ENCODE data around the gene CNNM4. TPM values are rescaled to one million over a fixed set of nuclear protein-coding genes. Genes with fewer than 3 reads are reported as not detected.

The CNNM4 gene
- total and polyA plus RNA-seq, 5 donors = 10.4 to 24.9 (median 19.3) TPM

DNA sequence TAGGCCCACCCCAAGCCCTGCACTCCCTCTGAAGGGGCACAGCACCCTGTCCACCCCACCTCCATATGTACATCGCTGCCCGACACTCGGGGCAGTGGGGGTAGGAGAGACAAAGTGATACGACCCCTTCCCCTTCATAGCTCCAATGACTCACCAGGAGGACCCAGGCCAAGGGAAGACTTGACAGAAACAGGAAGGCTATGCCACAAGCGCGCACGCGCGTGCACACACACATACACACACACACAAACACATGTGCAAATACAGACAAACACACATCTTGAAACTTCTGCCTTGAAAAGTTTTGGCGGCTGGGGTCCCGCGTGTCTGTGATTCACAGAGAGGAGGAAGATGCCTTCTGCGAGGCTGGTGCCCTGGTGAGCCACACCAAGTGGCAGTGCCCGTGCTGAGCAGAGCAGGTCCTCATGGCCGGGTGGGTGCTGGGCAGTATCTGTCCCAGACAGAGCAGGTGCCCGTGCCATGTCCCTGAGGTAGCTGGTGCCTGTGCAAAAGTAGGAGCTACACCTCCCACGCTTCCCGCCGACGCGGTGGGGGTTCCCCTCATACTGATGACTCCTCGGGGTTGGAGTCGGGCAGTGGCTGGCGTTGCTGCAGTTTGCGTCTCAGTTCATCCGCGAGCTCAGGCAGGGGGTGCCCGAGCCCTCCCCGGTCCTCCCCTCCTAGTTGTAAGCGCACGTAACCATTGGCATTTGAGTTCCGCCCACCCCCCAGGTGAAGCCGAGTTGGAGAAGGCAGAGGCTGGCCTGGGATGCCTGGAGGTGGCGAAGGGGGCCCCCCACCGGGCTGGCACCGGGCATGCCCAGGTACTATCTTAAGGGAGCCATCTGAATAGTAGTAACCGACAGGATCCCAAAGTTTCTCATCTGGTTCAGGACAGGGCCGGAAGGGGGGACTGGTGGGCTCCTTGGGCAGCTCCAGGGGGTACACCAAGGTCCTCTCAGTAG lies 99.6 kb downstream of the CNNM4 start:
- Histone ChIP-seq H3K27me3 (ENCODE audit: control insufficient read depth, insufficient read depth) (no peaks in the 10 kb centered on the region), H3K4me3 (ENCODE audit: low read length) (no peak overlapping the region), H3K27ac (ENCODE audit: low read length) (no peak overlapping the region), H3K9me3 (ENCODE audit: control insufficient read depth, low read length) (no peaks in the 10 kb centered on the region), H3K4me1 (ENCODE audit: control insufficient read depth, insufficient read depth, low read length) (peaks cover 4% of the 10 kb centered on the region)
- 67% methylated on average over 38 of the region's 38 CpGs for WGBS
- peak in 2 of 3 donors; percentile 65 to 77 for DNase-seq
- no peak for ATAC-seq
- intact Hi-C loops (cut with DNase I) = loop anchor here in 2 of 4 donors (5.0 to 10.0 kb wide), 2 partner anchors 87 to 1176 kb away; no protein-coding TSS in a partner anchor

DNA sequence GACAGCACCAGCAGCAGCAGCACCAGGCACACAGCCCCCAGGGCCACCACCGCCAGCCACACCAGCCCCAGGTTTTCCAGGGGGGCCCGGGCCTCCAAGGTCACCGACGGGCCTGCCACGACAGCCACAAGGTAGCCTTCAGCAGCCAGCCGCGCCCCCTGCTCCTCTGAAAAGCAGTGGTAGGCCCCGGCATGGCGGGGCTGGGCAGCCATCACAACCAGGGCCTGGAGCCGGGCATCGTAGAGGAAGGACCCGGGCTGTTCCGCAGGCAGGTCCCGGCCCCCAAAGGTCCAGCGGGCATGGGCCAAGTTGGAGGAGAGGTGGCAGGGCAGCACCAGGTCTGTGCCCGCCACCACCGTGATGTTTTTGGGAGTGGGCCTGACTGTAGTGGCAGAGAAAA lies 100.4 kb downstream of the CNNM4 start:
- Histone ChIP-seq H3K27me3 (ENCODE audit: control insufficient read depth, insufficient read depth) (no peaks in the 10 kb centered on the region), H3K4me3 (ENCODE audit: low read length) (no peak overlapping the region), H3K27ac (ENCODE audit: low read length) (no peak overlapping the region), H3K4me1 (ENCODE audit: control insufficient read depth, insufficient read depth, low read length) (peaks cover 4% of the 10 kb centered on the region), H3K9me3 (ENCODE audit: control insufficient read depth, low read length) (no peaks in the 10 kb centered on the region)
- intact Hi-C loops (cut with DNase I) = loop anchor here in 2 of 4 donors (5.0 to 10.0 kb wide), 2 partner anchors 86 to 1176 kb away; no protein-coding TSS in a partner anchor
- 93% methylated on average over 17 of the region's 17 CpGs for WGBS
- DNase-seq (peak in 2 of 3 donors; percentile 65 to 66), ATAC-seq (no peak)

Small RNAs within 50 kb of the gene (microRNA-seq; reads per million reads assigned to microRNA genes)
- gene MIR3127 = 0.84 to 1.6 reads per million in 2 donors

Other genes starting within 250 kb of the CNNM4 start
- 10 to 100 TPM; 13.0 to 28.0 (median 19.3) TPM for gene ARID5A, start 224.2 kb upstream of the CNNM4 start, total RNA-seq
- 31.8 TPM for gene ARID5A, start 224.2 kb upstream of the CNNM4 start, polyA plus RNA-seq
- 10 to 100 TPM; 33.9 to 40.9 (median 34.8) TPM for gene KANSL3, start 122.6 kb upstream of the CNNM4 start, total RNA-seq
- gene KANSL3, start 122.6 kb upstream of the CNNM4 start, polyA plus RNA-seq = 14.5 TPM
- gene FER1L5, start 118.1 kb upstream of the CNNM4 start, total RNA-seq = under 1 TPM in 3 of 4 donors, not detected in 1; 0.11 to 0.17 (median 0.15) TPM
- 0.05 TPM for gene FER1L5, start 118.1 kb upstream of the CNNM4 start, polyA plus RNA-seq
- 10 to 100 TPM; 12.9 to 24.3 (median 19.9) TPM for gene LMAN2L, start 20.8 kb upstream of the CNNM4 start, total RNA-seq
- 16.7 TPM for gene LMAN2L, start 20.8 kb upstream of the CNNM4 start, polyA plus RNA-seq
- gene CNNM3, start 55.4 kb downstream of the CNNM4 start, total RNA-seq = 10 to 100 TPM in 3 of 4 donors, 1 to 10 TPM in 1; 8.6 to 14.5 (median 11.5) TPM
- 7.2 TPM for gene CNNM3, start 55.4 kb downstream of the CNNM4 start, polyA plus RNA-seq
- gene ANKRD23, start 83.1 kb downstream of the CNNM4 start, total RNA-seq = 10 to 100 TPM in 3 of 4 donors, 1 to 10 TPM in 1; 8.2 to 27.7 (median 17.3) TPM
- 27.0 TPM for gene ANKRD23, start 83.1 kb downstream of the CNNM4 start, polyA plus RNA-seq
- 10 to 100 TPM; 11.8 to 17.3 (median 14.1) TPM for gene ANKRD39, start 97.1 kb downstream of the CNNM4 start, total RNA-seq
- 23.3 TPM for gene ANKRD39, start 97.1 kb downstream of the CNNM4 start, polyA plus RNA-seq
- 10 to 100 TPM; 22.0 to 28.5 (median 24.5) TPM for gene SEMA4C, start 109.2 kb downstream of the CNNM4 start, total RNA-seq
- 19.3 TPM for gene SEMA4C, start 109.2 kb downstream of the CNNM4 start, polyA plus RNA-seq
- under 1 TPM in 2 of 4 donors, not detected in 2; 0.49 to 0.85 TPM for gene FAM178B, start 225.7 kb downstream of the CNNM4 start, total RNA-seq
- gene FAM178B, start 225.7 kb downstream of the CNNM4 start, polyA plus RNA-seq = 0.86 TPM